Testis (tissue), 3 donors: ENCODE data around the gene MYOC. TPM values are rescaled to one million over a fixed set of nuclear protein-coding genes. Genes with fewer than 3 reads are reported as not detected.

Experiments
- DNase-seq: peaks from one replicate; pipeline ENCODE4 v3.0.0-alpha.2; 2019
- H3K27ac ChIP-seq, 2 donors: fragments of 200-600 bp; sonication (generic); one replicate each; pipeline ENCODE4 v1.5.1; 2019
- H3K27me3 ChIP-seq: fragments of 200-600 bp; sonication (generic); one replicate; pipeline ENCODE4 v1.5.1; 2019
- H3K36me3 ChIP-seq: fragments of 200-600 bp; sonication (generic); one replicate; pipeline ENCODE4 v1.5.1; 2017; ENCODE audit warnings: low read depth; ENCODE audit errors: missing control alignments
- H3K4me1 ChIP-seq: fragments of 200-600 bp; sonication (generic); one replicate; pipeline ENCODE4 v1.5.1; 2019
- H3K4me3 ChIP-seq, 2 donors: fragments of 200-600 bp; sonication (generic); one replicate each; pipeline ENCODE4 v1.5.1; 2017 to 2019
- H3K9me3 ChIP-seq: fragments of 200-600 bp; sonication (generic); one replicate; pipeline ENCODE4 v1.5.1; 2017
- CTCF ChIP-seq, 3 experiments: fragments of 450-650 bp in 2 of 3; fragments of 200-600 bp in 1 of 3; sonication (generic) in 1 of 3; IDR thresholded peaks; one replicate each; pipeline ENCODE4 v1.5.1; 2016 to 2019; ENCODE audit warnings: antibody characterized with exemption in 3 of 3, mild to moderate bottlenecking in 2 of 3, moderate library complexity in 1 of 3
- POLR2A ChIP-seq: fragments of 450-650 bp; IDR thresholded peaks from one replicate; pipeline ENCODE4 v1.6.1; 2017; ENCODE audit warnings: antibody characterized with exemption, mild to moderate bottlenecking, moderate library complexity
- WGBS, 2 donors: methylation state at CpG; one replicate each; pipeline ENCODE4 v1.1.5; 2018; 5-methylcytosine and 5-hydroxymethylcytosine counted together
- intact Hi-C: fragments of 100-400 bp; cut with DNase I; formaldehyde crosslinking; loops from one replicate; pipeline ENCODE4 v1.15.1; 2023; ENCODE audit warnings: low total_unique reads
- polyA plus RNA-seq: library from polyadenylated mRNA; stranded (reverse); fragments of 350-450 nt; fragmentation: Illumina TruSeq; extraction: RNeasy Lipid Tissue Mini Kit (QIAGEN cat#74804); gene quantifications from one replicate; pipeline ENCODE4 v1.2.3, GENCODE V29; 2014; ENCODE audit warnings: low read depth, low replicate concordance; ENCODE audit not compliant: insufficient read depth
- total RNA-seq, 2 donors: library from RNA; depleted of rRNA; stranded (reverse); fragments of >200 nt; gene quantifications; one replicate each; pipeline ENCODE4 v1.2.3, GENCODE V29; 2016

Gene MYOC
- total and polyA plus RNA-seq, 3 donors from 2014 or later, result 1.3 to 3.4 (median 3.0) TPM

GRCh38 chr1:171653796-171654195, 1.3 kb upstream of the MYOC start:
- Histone ChIP-seq H3K36me3 (no peaks in the 10 kb centered on the region), H3K4me1 (peaks cover 32% of the 10 kb centered on the region), H3K9me3 (no peaks in the 10 kb centered on the region), H3K27me3 (no peaks in the 10 kb centered on the region), H3K27ac (peak overlapping the region; percentile 84 to 86), H3K4me3 (no peak overlapping the region)
- 24 to 33% methylated on average over 1 of the region's 1 CpG for WGBS, 2 donors
- intact Hi-C loops, result no loop called here
- no peak for DNase-seq
- TF ChIP-seq POLR2A (no peak), CTCF (IDR thresholded peaks at IDR 0.05) (no peak)

GRCh38 chr1:171646249-171646560, 6.3 kb downstream of the MYOC start:
- Histone ChIP-seq H3K4me3 (no peak overlapping the region), H3K36me3 (no peaks in the 10 kb centered on the region), H3K9me3 (no peaks in the 10 kb centered on the region), H3K4me1 (peaks cover 12% of the 10 kb centered on the region), H3K27ac (peak overlapping the region in 1 of 2 donors; percentile 62), H3K27me3 (no peaks in the 10 kb centered on the region)
- intact Hi-C loops, result loop anchor here (10.0 kb wide), 1 partner anchor 69 kb away; no protein-coding TSS in a partner anchor
- no peak for DNase-seq
- 54 to 86% methylated on average over 1 of the region's 1 CpG for WGBS, 2 donors
- TF ChIP-seq CTCF (IDR thresholded peaks at IDR 0.05) (no peak), POLR2A (no peak)

- TF ChIP-seq POLR2A, result no peak
- TF ChIP-seq CTCF (IDR thresholded peaks at IDR 0.05), result no peak
- H3K36me3 ChIP-seq, result no peaks in the 10 kb centered on the region
- H3K27ac ChIP-seq, result peak overlapping the region; percentile 46 to 62
- no peaks in the 10 kb centered on the region for H3K27me3 ChIP-seq
- peak; percentile 69 for DNase-seq
- H3K4me1 ChIP-seq, result peaks cover 17% of the 10 kb centered on the region
- H3K4me3 ChIP-seq, result no peak overlapping the region
- H3K9me3 ChIP-seq, result no peaks in the 10 kb centered on the region
- WGBS, 2 donors, result 56 to 60% methylated on average over 8 of the region's 8 CpGs
- intact Hi-C loops, result loop anchor here (10.0 kb wide), 1 partner anchor 69 kb away; no protein-coding TSS in a partner anchor
These were observed 6.8 kb downstream of the MYOC start for GRCh38 chr1:171645553-171646248.

- H3K9me3 ChIP-seq, result no peaks in the 10 kb centered on the region
- H3K36me3 ChIP-seq, result no peaks in the 10 kb centered on the region
- 13 to 27% methylated on average over 11 to 15 of the region's 15 CpGs for WGBS, 2 donors
- no peaks in the 10 kb centered on the region for H3K27me3 ChIP-seq
- H3K27ac ChIP-seq, result peak overlapping the region; percentile 46 to 62
- peak; percentile 91 for DNase-seq
- peaks cover 20% of the 10 kb centered on the region for H3K4me1 ChIP-seq
- intact Hi-C loops, result loop anchor here (10.0 kb wide), 1 partner anchor 70 kb away; no protein-coding TSS in a partner anchor
- no peak for TF ChIP-seq POLR2A
- TF ChIP-seq CTCF (IDR thresholded peaks at IDR 0.05), result peak; percentile 64 to 78 (median 73)
- H3K4me3 ChIP-seq, result no peak overlapping the region
These were observed 7.5 kb downstream of the MYOC start for GRCh38 chr1:171644805-171645483.
